GM19023 (cell line): ENCODE data around the gene PRRG2.

ENCODE experiments used
- ATAC-seq: cut with Tn5 transposase; IDR thresholded peaks from one replicate; pipeline ENCODE4 v1.9.1; 2021; ENCODE audit warnings: mild to moderate bottlenecking, moderate library complexity; ENCODE audit not compliant: unreplicated experiment

PRRG2 gene

GRCh38 chr19:49556412-49557398 lies 24.4 kb upstream of the PRRG2 start:
- ATAC-seq: no peak

GRCh38 chr19:49557641-49558325 lies 23.3 kb upstream of the PRRG2 start:
- ATAC-seq: no peak

GRCh38 chr19:49558591-49558990 lies 22.5 kb upstream of the PRRG2 start:
- ATAC-seq: no peak

GRCh38 chr19:49559443-49559842 lies 21.7 kb upstream of the PRRG2 start:
- ATAC-seq: no peak

GRCh38 chr19:49559928-49560327 lies 21.2 kb upstream of the PRRG2 start:
- no peak for ATAC-seq

- no peak for ATAC-seq
Observed at GRCh38 chr19:49560358-49560900, 20.7 kb upstream of the PRRG2 start.

- no peak for ATAC-seq
Observed at GRCh38 chr19:49564616-49565045, 16.5 kb upstream of the PRRG2 start.

GRCh38 chr19:49565261-49565660 lies 15.9 kb upstream of the PRRG2 start:
- ATAC-seq: no peak

- no peak for ATAC-seq
Observed at GRCh38 chr19:49566302-49566701, 14.8 kb upstream of the PRRG2 start.

- ATAC-seq: no peak
Observed at GRCh38 chr19:49567861-49568441, 13.2 kb upstream of the PRRG2 start.

- ATAC-seq: no peak
Observed at GRCh38 chr19:49570138-49570856, 10.8 kb upstream of the PRRG2 start.

GRCh38 chr19:49570997-49571676 lies 10.0 kb upstream of the PRRG2 start:
- ATAC-seq: no peak

- ATAC-seq: no peak
Observed at GRCh38 chr19:49573009-49573408, 8.1 kb upstream of the PRRG2 start.

- no peak for ATAC-seq
Observed at GRCh38 chr19:49573425-49573824, 7.7 kb upstream of the PRRG2 start.

GRCh38 chr19:49574206-49574755 lies 6.8 kb upstream of the PRRG2 start:
- ATAC-seq: no peak

GRCh38 chr19:49579193-49579592 lies 1.9 kb upstream of the PRRG2 start:
- no peak for ATAC-seq

- no peak for ATAC-seq
Observed at GRCh38 chr19:49579947-49580263, 1.2 kb upstream of the PRRG2 start.

- peak; percentile 90 for ATAC-seq
Observed at GRCh38 chr19:49580264-49581006, 681 bp upstream of the PRRG2 start, which contains the start of gene NOSIP. Gene NOSIP (minus strand): TSS chr19:49580556. CDS start chr19:49560691, 19,865 bp downstream.

GRCh38 chr19:49583239-49583638 lies 2.1 kb downstream of the PRRG2 start:
- ATAC-seq: no peak
